GM23338 (cell line): ENCODE measurements around the gene GPC6. TPM values are rescaled to one million over a fixed set of nuclear protein-coding genes. Genes with fewer than 3 reads are reported as not detected.

Experiments
- ATAC-seq: fragments of 200-7000 bp; cut with Tn5 transposase; 3 replicates; pipeline ENCODE4 v1.9.1; 2020
- DNase-seq: peaks from one replicate; pipeline ENCODE4 v3.0.0-alpha.2; 2015; ENCODE audit warnings: low spot score
- H2AFZ ChIP-seq: fragments of 200-600 bp; sonication (generic); 2 replicates; pipeline ENCODE4 v1.8.0; 2016; ENCODE audit warnings: antibody characterized with exemption, mild to moderate bottlenecking, moderate library complexity
- H3F3A ChIP-seq: fragments of 200-600 bp; sonication (generic); replicated peaks from 2 replicates; pipeline ENCODE4 v1.8.0; 2017; ENCODE audit warnings: antibody characterized with exemption, mixed run types, low read depth
- H3K27ac ChIP-seq: fragments of 200-600 bp; sonication (generic); 2 replicates; pipeline ENCODE4 v1.6.1; 2016; ENCODE audit warnings: low read depth
- H3K27me3 ChIP-seq: fragments of 200-600 bp; sonication (generic); 2 replicates; pipeline ENCODE4 v1.8.0; 2016; ENCODE audit warnings: mild to moderate bottlenecking, mixed run types, moderate library complexity; ENCODE audit not compliant: insufficient read depth
- H3K36me3 ChIP-seq: fragments of 200-600 bp; sonication (generic); 2 replicates; pipeline ENCODE4 v1.8.0; 2016; ENCODE audit warnings: mild to moderate bottlenecking; ENCODE audit not compliant: insufficient read depth
- H3K4me1 ChIP-seq: fragments of 200-600 bp; sonication (generic); 2 replicates; pipeline ENCODE4 v1.8.0; 2016; ENCODE audit warnings: mild to moderate bottlenecking, moderate library complexity; ENCODE audit not compliant: insufficient read depth
- H3K4me2 ChIP-seq: fragments of 200-600 bp; sonication (generic); 2 replicates; pipeline ENCODE4 v1.7.1; 2017; ENCODE audit warnings: mixed run types
- H3K4me3 ChIP-seq: fragments of 200-600 bp; sonication (generic); 2 replicates; pipeline ENCODE4 v1.6.1; 2016; ENCODE audit warnings: mixed run types
- H3K79me2 ChIP-seq: fragments of 200-600 bp; sonication (generic); replicated peaks from 2 replicates; pipeline ENCODE4 v1.8.0; 2017; ENCODE audit warnings: mild to moderate bottlenecking; ENCODE audit not compliant: insufficient read depth
- H3K9me2 ChIP-seq: fragments of 200-600 bp; sonication (generic); 2 replicates; pipeline ENCODE4 v1.8.0; 2017; ENCODE audit not compliant: insufficient read depth
- H4K20me1 ChIP-seq: fragments of 200-600 bp; sonication (generic); replicated peaks from 2 replicates; pipeline ENCODE4 v1.8.0; 2017; ENCODE audit warnings: mild to moderate bottlenecking; ENCODE audit not compliant: insufficient read depth
- H3K27ac Mint-ChIP-seq: 2 replicates; pipeline ENCODE4 v1.8.0; 2020; ENCODE audit warnings: inconsistent platforms, mild to moderate bottlenecking, moderate library complexity, mixed read lengths
- H3K27me3 Mint-ChIP-seq: 3 replicates; pipeline ENCODE4 v1.8.0; 2022; ENCODE audit warnings: low read depth, mild to moderate bottlenecking, moderate library complexity, mixed read lengths, inconsistent platforms; ENCODE audit not compliant: insufficient read depth, poor library complexity
- H3K36me3 Mint-ChIP-seq: 3 replicates; pipeline ENCODE4 v1.8.0; 2021; ENCODE audit warnings: low read depth, mild to moderate bottlenecking, inconsistent platforms, moderate library complexity, mixed read lengths
- H3K4me1 Mint-ChIP-seq: 3 replicates; pipeline ENCODE4 v1.8.0; 2020; ENCODE audit warnings: mild to moderate bottlenecking, inconsistent platforms, mixed read lengths
- H3K4me3 Mint-ChIP-seq: 3 replicates; pipeline ENCODE4 v1.8.0; 2021; ENCODE audit warnings: moderate library complexity, mild to moderate bottlenecking, inconsistent platforms, mixed read lengths
- H3K9me3 Mint-ChIP-seq: 3 replicates; pipeline ENCODE4 v1.8.0; 2020; ENCODE audit warnings: moderate library complexity, mild to moderate bottlenecking, inconsistent platforms, mixed read lengths
- CREB1 ChIP-seq: fragments of 250-450 bp; sonication (Bioruptor Pico); IDR thresholded peaks from 2 replicates; pipeline ENCODE4 v1.5.0; 2020; ENCODE audit warnings: low read depth, mild to moderate bottlenecking, moderate library complexity
- EZH2 ChIP-seq: fragments of 200-600 bp; sonication (generic); IDR thresholded peaks from one replicate; pipeline ENCODE4 v1.8.0; 2017; ENCODE audit warnings: antibody characterized with exemption, mild to moderate bottlenecking, low read depth; ENCODE audit not compliant: unreplicated experiment
- EZH2phosphoT487 ChIP-seq: fragments of 200-600 bp; sonication (generic); IDR thresholded peaks from one replicate; pipeline ENCODE4 v1.8.1; 2018; ENCODE audit warnings: antibody characterized with exemption; ENCODE audit not compliant: unreplicated experiment
- POLR2AphosphoS5 ChIP-seq: IDR thresholded peaks from 2 replicates; pipeline ENCODE4 v1.6.1; 2016; ENCODE audit warnings: antibody characterized with exemption, low read depth
- ZNF114 ChIP-seq: fragments of 250-450 bp; sonication (Bioruptor Pico); IDR thresholded peaks from 2 replicates; pipeline ENCODE4 v1.5.0; 2020; ENCODE audit warnings: mild to moderate bottlenecking, moderate library complexity
- ZNF462 ChIP-seq: fragments of 250-450 bp; sonication (Bioruptor Pico); IDR thresholded peaks from 2 replicates; pipeline ENCODE4 v1.5.0; 2020; ENCODE audit warnings: mild to moderate bottlenecking, moderate library complexity
- polyA plus RNA-seq: library from polyadenylated mRNA; unstranded; fragments of >200 nt; fragmentation: Nextera tagmentation; extraction: Ambion mirVana; gene quantifications from 2 replicates; pipeline ENCODE4 v1.2.1, GENCODE V29; 2016
- total RNA-seq: library from RNA; depleted of rRNA; stranded (reverse); fragments of >200 nt; shearing (Covaris generic); gene quantifications from 2 replicates; pipeline ENCODE4 v1.2.3, GENCODE V29; 2014
- TF ChIP-seq, protein P1 (sequence below), 2 experiments: fragments of 200-600 bp in 1 of 2; sonication (generic) in 1 of 2; conservative IDR thresholded peaks; 2 replicates each; pipeline versions ENCODE4 v1.5.1 to v1.6.1; 2016 to 2017; ENCODE audit warnings: antibody characterized with exemption in 2 of 2, low read depth in 2 of 2, mild to moderate bottlenecking in 2 of 2, moderate library complexity in 1 of 2
- TF ChIP-seq, protein P2 (sequence below): IDR thresholded peaks from 2 replicates; pipeline ENCODE4 v1.6.1; 2016; ENCODE audit warnings: antibody characterized with exemption

GPC6 gene
- total and polyA plus RNA-seq, 2 experiments from 2014 or later, result 6.4 to 28.6 TPM

DNA sequence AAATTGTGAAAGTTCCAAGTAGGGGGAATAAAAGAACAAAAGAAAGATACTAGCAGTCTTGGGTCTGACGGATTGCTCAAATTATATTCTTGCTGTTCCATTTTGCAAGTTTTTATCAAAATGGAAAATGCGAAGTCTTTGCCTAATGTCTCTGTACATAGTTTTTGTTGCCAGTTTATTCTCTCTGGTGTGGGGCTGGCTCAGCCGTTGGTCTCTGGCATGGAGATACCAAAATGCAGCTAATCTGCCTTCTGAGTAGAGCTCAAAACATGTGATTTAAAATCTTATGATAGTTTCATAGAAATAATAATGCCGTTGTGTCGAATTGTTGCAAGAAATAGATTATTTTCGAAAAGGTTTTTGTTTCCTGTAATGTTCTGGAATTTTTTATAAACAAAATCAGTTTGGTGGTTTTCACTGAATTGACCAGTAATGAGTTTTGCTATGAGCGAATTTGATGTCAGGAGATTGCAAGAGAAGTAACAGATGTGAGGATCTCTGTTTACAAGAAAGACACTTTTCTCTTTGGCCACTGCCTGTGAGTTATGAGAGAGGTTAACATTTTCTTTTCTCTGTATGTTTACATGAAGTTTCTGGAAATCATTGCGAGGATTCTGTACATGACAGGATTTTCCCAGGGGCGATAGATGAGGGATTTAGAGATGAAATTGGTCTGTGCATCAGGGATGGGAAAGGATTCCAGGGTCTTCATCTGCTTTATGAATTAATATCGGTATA is 1105.9 kb downstream of the GPC6 start:
- Histone ChIP-seq H3K79me2 (no peaks in the 10 kb centered on the region), H3K4me1 (peaks cover 5% of the 10 kb centered on the region; the same call in 1 of the 2 replicates), H3K4me2 (no peak overlapping the region), H2AFZ (no peak overlapping the region), H3K4me3 (no peak overlapping the region), H3K9me2 (no peaks in the 10 kb centered on the region), H3K36me3 (no peaks in the 10 kb centered on the region), H3K27ac (no peak overlapping the region), H3F3A (no peaks in the 10 kb centered on the region), H3K27me3 (no peaks in the 10 kb centered on the region), H4K20me1 (no peaks in the 10 kb centered on the region)
- no peaks in the 10 kb centered on the region for H3K9me3 Mint-ChIP-seq
- peaks cover 13% of the 10 kb centered on the region for H3K4me1 Mint-ChIP-seq
- H3K27me3 Mint-ChIP-seq, result no peaks in the 10 kb centered on the region
- H3K36me3 Mint-ChIP-seq, result no peaks in the 10 kb centered on the region
- H3K4me3 Mint-ChIP-seq, result no peak overlapping the region
- TF ChIP-seq, protein P1, sequence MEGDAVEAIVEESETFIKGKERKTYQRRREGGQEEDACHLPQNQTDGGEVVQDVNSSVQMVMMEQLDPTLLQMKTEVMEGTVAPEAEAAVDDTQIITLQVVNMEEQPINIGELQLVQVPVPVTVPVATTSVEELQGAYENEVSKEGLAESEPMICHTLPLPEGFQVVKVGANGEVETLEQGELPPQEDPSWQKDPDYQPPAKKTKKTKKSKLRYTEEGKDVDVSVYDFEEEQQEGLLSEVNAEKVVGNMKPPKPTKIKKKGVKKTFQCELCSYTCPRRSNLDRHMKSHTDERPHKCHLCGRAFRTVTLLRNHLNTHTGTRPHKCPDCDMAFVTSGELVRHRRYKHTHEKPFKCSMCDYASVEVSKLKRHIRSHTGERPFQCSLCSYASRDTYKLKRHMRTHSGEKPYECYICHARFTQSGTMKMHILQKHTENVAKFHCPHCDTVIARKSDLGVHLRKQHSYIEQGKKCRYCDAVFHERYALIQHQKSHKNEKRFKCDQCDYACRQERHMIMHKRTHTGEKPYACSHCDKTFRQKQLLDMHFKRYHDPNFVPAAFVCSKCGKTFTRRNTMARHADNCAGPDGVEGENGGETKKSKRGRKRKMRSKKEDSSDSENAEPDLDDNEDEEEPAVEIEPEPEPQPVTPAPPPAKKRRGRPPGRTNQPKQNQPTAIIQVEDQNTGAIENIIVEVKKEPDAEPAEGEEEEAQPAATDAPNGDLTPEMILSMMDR (conservative IDR thresholded peaks at IDR 0.05; ENCODE audit: low read depth in 2 of 2), result no peak
- TF ChIP-seq ZNF114 (CRISPR knock-in tag) (no peak), ZNF462 (no peak), CREB1 (CRISPR knock-in tag) (no peak), EZH2 (no peak), POLR2AphosphoS5 (no peak), EZH2phosphoT487 (no peak)
- TF ChIP-seq, protein P2, sequence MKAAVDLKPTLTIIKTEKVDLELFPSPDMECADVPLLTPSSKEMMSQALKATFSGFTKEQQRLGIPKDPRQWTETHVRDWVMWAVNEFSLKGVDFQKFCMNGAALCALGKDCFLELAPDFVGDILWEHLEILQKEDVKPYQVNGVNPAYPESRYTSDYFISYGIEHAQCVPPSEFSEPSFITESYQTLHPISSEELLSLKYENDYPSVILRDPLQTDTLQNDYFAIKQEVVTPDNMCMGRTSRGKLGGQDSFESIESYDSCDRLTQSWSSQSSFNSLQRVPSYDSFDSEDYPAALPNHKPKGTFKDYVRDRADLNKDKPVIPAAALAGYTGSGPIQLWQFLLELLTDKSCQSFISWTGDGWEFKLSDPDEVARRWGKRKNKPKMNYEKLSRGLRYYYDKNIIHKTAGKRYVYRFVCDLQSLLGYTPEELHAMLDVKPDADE, result no peak
- DNase-seq (no peak), ATAC-seq (no peak)
- no peak overlapping the region for H3K27ac Mint-ChIP-seq
